ENCODE measurements around the gene ZNF628.
A peak's percentile ranks its signal among the peaks of the same experiment; 100 is the strongest.

The ZNF628 gene

DNA sequence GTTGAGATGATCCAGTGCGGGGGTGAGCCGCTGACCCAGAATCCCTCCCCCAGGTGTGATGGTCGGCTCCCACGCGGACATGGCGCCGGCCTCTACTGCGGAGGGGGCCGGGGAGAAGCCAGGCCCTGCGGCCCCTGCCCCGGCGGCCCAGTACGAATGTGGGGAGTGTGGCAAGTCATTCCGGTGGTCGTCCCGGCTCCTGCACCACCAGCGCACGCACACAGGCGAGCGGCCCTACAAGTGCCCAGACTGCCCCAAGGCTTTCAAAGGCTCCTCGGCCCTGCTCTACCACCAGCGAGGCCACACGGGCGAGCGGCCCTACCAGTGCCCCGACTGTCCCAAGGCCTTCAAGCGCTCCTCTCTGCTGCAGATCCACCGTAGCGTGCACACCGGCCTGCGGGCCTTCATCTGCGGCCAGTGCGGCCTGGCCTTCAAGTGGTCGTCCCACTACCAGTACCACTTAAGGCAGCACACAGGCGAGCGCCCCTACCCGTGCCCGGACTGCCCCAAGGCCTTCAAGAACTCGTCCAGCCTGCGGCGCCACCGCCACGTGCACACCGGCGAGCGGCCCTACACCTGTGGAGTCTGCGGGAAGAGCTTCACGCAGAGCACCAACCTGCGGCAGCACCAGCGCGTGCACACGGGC is 4.9 kb downstream of the ZNF628 start:
- TF ChIP-seq, protein P1, sequence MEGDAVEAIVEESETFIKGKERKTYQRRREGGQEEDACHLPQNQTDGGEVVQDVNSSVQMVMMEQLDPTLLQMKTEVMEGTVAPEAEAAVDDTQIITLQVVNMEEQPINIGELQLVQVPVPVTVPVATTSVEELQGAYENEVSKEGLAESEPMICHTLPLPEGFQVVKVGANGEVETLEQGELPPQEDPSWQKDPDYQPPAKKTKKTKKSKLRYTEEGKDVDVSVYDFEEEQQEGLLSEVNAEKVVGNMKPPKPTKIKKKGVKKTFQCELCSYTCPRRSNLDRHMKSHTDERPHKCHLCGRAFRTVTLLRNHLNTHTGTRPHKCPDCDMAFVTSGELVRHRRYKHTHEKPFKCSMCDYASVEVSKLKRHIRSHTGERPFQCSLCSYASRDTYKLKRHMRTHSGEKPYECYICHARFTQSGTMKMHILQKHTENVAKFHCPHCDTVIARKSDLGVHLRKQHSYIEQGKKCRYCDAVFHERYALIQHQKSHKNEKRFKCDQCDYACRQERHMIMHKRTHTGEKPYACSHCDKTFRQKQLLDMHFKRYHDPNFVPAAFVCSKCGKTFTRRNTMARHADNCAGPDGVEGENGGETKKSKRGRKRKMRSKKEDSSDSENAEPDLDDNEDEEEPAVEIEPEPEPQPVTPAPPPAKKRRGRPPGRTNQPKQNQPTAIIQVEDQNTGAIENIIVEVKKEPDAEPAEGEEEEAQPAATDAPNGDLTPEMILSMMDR (conservative IDR thresholded peaks at IDR 0.05; ENCODE audit: low read depth, low read length): no peak
- DNase-seq (ENCODE audit: low read depth): no peak
- H3K4me3 ChIP-seq (ENCODE audit: low read depth, low read length): no peak overlapping the region

DNA sequence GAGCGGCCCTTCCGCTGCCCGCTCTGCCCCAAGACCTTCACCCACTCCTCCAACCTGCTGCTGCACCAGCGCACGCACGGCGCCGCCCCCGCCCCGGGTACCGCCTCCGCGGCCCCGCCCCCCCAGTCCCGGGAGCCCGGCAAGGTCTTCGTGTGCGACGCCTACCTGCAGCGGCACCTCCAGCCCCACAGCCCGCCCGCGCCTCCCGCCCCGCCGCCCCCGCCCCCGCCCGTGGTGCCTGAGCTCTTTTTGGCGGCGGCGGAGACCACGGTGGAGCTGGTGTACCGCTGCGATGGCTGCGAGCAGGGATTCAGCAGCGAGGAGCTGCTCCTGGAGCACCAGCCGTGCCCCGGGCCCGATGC is 5.4 kb downstream of the ZNF628 start:
- no peak for DNase-seq (ENCODE audit: low read depth)
- TF ChIP-seq, protein P1 (conservative IDR thresholded peaks at IDR 0.05; ENCODE audit: low read depth, low read length): no peak
- no peak overlapping the region for H3K4me3 ChIP-seq (ENCODE audit: low read depth, low read length)

DNA sequence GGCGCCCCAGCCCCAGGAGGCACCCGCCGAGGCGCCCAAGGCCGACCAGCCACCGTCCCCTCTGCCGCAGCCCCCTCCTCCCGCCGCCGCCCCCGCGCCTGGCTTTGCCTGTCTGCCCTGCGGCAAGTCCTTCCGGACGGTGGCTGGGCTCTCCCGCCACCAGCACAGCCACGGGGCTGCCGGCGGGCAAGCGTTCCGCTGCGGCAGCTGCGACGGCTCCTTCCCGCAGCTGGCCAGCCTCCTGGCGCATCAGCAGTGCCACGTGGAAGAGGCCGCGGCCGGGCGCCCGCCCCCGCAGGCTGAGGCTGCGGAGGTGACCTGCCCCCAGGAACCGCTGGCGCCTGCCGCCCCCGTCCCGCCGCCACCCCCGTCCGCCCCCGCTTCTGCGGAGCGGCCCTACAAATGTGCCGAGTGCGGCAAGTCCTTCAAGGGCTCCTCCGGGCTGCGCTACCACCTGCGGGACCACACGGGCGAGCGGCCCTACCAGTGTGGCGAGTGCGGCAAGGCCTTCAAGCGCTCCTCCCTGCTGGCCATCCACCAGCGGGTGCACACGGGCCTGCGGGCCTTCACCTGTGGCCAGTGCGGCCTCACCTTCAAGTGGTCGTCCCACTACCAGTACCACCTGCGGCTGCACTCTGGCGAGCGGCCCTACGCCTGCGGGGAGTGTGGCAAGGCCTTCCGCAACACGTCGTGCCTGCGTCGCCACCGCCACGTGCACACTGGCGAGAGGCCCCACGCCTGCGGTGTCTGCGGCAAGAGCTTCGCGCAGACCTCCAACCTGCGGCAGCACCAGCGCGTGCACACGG is 5.9 kb downstream of the ZNF628 start:
- no peak for DNase-seq (ENCODE audit: low read depth)
- TF ChIP-seq, protein P1 (conservative IDR thresholded peaks at IDR 0.05; ENCODE audit: low read depth, low read length): no peak
- H3K4me3 ChIP-seq (ENCODE audit: low read depth, low read length): no peak overlapping the region

DNA sequence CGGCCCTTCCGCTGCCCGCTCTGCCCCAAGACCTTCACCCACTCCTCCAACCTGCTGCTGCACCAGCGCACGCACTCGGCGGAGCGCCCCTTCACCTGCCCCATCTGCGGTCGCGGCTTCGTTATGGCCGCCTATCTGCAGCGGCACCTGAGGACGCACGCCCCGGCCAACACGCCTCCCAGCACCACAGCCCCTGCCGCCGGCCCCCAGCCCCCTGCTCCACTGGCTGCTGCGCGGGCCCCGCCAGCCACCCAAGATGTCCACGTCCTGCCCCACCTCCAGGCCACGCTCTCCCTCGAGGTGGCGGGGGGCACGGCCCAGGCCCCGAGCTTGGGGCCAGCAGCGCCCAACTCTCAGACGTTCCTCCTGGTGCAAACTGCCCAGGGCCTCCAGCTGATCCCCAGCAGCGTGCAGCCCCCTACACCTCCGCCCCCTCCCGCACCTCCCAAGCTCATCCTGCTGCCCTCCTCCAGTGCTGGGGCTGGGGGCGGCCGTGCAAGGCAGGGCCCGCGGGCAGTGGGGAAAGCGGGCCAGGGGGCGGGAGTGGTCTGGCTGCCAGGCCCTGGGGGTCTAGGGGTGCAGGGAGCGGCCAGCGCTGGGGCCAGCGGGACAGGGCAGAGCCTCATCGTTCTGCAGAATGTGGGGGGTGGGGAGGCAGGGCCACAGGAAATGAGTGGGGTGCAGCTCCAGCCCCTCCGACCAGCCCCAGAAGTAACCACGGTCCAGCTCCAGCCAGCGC is 6.7 kb downstream of the ZNF628 start:
- H3K4me3 ChIP-seq (ENCODE audit: low read depth, low read length): no peak overlapping the region
- TF ChIP-seq, protein P1 (conservative IDR thresholded peaks at IDR 0.05; ENCODE audit: low read depth, low read length): no peak
- DNase-seq (ENCODE audit: low read depth): no peak

DNA sequence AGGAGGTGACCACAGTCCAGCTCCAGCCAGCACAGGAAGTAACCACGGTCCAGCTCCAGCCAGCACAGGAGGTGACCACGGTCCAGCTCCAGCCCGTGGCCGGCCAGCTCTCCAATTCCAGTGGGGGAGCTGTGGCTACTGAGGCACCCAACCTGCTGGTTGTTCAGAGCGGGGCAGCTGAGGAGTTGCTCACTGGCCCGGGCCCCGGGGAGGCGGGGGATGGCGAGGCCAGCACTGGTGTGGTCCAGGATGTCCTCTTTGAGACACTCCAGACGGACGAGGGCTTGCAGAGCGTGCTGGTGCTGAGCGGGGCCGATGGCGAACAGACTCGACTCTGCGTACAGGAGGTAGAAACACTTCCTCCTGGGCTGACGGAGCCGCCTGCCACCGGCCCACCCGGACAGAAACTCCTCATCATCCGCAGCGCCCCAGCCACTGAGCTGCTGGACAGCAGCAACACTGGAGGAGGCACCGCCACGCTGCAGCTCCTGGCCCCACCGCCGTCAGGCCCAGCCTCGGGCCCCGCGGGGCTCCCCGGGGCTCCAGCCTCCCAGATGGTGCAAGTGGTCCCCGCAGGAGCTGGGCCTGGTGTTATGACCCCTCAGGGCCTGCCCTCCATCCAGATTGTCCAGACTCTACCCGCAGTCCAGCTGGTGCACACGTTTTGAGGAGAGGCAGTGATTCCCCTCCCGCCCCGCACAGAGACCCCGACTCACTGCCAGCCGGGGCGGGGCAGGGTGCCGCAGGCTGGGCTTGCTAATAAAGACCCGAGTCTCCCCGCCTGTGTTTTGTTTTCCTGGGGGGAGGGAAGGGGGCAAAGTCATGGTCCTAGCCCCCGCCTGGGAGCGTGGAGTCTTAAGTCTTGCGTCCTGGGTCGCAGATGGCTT is 7.5 kb downstream of the ZNF628 start:
- DNase-seq (ENCODE audit: low read depth): no peak
- TF ChIP-seq, protein P1 (conservative IDR thresholded peaks at IDR 0.05; ENCODE audit: low read depth, low read length): no peak
- H3K4me3 ChIP-seq (ENCODE audit: low read depth, low read length): no peak overlapping the region

DNA sequence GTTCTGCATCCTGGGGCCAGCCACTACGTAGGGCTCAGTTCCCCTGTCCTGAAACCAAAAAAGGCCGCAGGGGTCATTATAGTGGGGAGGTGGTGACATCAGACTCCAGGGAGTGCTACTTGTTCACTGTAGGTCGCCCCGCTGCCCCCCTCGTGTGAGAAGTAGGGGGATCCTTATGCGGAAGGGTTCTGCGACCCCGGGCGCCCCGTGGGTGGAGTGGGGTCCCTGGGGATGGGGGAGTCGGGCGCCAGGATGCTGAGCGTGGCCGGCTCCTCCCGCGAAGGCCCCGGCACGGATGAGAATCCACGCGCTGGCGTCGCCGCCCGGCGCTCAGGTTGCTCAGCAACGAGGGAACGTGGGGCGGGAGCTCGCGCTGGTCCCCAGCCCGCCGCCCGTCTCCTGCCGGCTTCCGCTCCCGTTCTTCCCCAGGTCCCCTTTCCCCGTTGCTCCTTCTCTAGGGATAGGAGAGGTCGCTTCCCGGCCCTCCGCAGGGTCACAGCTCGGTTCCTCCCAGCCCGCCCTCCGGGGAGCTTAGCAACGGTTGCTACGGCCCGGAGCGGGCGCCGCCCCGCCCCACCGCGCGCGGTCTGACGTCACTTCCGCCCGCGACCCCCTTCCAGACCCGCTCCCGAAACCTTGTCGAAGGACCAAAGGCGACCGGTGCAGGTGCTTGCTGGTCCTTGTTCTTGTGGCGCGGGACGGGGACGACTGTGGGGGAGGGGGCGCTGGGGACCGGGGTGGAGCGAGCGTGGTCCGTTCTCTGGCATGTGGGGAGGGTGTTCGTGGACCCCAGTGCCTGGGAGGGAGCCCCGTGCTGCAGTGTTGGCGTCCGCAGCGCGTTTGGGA is 8.4 kb downstream of the ZNF628 start, which contains the start of gene NAT14:
Gene NAT14, plus strand, starts transcription at position 596 of the 846 bp plus-strand sequence. CDS start 521 bp downstream, outside the sequence.
- peak within 1 kb of the TSS; percentile 82 for H3K4me3 ChIP-seq (ENCODE audit: low read depth, low read length)
- DNase-seq (ENCODE audit: low read depth): peak; percentile 48
- TF ChIP-seq, protein P1 (conservative IDR thresholded peaks at IDR 0.05; ENCODE audit: low read depth, low read length): no peak
